Inferior parietal cortex (tissue), 1 donor: ENCODE measurements around the gene ZP3.
"Not testable (repeated sequence)": the region's sequence is repeated elsewhere in the genome, so short reads cannot be mapped to it uniquely, and the experiment has no call there.

Source experiments
- DNase-seq: peaks from one replicate; pipeline ENCODE4 v3.0.0-alpha.2; 2016; ENCODE audit errors: extremely low spot score

ZP3 gene

GRCh38 chr7:76403780-76404494 lies 20.8 kb upstream of the ZP3 start:
- DNase-seq, result no peak

GRCh38 chr7:76405738-76406137 lies 19.0 kb upstream of the ZP3 start:
- DNase-seq, result no peak

DNA sequence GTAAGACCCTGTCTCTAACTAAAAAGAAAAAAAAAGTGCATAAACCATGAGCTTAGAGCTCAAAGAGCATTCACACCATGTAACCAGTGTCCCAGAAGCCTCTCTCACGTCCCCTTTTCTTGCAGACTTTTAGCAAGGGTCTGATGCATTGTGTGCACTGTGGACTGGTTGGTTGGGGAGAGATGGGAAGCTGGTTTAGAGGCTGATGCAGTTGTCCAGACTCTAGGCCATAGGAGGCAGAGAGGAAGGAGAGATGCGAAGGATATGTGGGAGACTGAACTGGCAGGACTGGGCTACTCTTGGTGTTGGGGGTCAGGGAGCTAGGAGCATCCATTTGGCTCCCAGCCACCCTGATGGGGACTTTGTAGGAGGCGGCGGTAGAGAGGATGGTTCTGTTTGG lies 17.0 kb upstream of the ZP3 start:
- no peak for DNase-seq

GRCh38 chr7:76408121-76408560 lies 16.6 kb upstream of the ZP3 start:
- no peak for DNase-seq

- DNase-seq, result no peak
Observed at GRCh38 chr7:76409537-76409936, 15.2 kb upstream of the ZP3 start, which contains the start of gene SSC4D. Gene SSC4D, minus strand, starts transcription at chr7:76409697. Its CDS starts 5,258 bp downstream, at chr7:76404439.

- no peak for DNase-seq
Observed at GRCh38 chr7:76411626-76412025, 13.1 kb upstream of the ZP3 start.

- DNase-seq, result no peak
Observed at GRCh38 chr7:76412249-76412648, 12.5 kb upstream of the ZP3 start.

DNA sequence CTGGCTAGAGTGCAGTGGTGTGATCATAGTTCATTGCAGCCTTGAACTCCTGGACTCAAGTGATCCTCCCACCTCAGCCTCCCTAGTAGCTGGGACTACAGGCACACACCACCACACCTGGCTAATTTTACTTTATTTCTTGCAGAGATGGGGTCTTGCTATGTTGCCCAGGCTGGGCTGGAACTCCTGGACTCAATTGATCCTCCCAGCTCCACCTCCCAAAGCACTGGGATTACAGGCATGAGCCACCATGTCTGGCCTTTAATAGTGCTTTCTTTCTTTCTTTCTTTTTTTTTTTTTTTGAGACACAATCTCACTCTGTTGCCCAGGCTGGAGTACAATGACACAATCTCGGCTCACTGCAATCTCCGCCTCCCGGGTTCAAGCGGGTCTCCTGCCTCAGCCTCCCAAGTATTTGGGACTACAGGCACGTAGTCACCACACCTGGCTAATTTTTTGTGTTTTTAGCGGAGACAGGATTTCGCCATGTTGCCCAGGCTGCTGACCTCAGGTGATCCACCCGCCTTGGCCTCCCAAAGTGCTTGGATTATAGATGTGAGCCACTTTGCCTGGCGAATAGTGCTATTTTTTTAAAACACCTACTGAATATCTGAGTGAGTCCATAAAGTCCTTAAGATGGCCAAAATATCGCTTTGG lies 7.0 kb upstream of the ZP3 start:
- DNase-seq, result not testable (repeated sequence)

GRCh38 chr7:76421097-76421496 lies 3.7 kb upstream of the ZP3 start:
- DNase-seq, result not testable (repeated sequence)

DNA sequence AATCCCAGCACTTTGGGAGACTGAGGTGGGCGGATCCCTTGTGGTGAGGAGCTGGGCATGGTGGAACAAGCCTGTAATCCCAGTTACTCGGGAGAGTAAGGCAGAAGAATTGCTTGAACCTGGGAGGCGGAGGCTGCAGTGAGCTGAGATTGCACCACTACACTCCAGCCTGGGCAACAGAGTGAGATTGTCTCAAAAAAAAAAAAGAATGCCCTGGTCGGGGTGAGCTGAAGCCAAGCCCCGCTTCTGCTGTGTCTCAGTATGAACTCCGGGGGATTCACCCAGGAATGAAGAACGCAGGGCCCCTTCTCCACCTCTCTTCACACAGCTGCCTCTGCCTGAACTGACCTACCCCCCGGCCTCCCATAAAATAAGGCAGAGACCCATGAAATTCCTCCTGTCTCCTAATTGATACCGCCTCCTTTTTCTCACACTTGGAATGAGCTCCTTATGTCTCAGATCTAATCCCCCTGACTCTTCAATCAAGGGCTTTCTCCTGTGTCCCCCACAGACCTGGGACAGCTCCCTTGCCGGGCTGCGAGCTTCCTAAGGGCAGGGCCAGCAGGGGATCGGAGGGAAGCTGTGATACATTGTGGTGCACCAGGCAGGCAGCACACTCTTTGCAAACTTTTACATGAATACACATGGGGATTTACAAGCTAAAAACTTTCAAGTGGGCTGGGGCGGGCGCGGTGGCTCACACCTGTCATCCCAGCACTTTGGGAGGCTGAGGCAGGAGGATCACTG lies 911 bp upstream of the ZP3 start:
- DNase-seq, result no peak

DNA sequence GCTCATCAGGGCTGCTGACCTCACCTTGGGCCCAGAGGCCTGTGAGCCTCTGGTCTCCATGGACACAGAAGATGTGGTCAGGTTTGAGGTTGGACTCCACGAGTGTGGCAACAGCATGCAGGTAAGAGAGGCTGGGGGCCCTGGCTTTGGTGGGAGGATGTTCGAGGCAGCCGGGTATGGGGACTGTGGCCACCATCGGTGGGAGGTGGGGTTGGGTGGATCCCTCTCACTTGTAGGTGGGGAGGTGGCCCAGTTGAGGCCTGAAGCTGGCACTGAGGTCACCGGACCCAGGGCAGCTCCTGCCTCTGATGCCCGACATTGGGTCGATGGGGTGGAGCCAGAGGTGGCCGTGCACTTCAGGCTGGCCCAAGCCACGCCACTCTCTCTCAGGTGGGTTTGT lies 406 bp downstream of the ZP3 start:
- no peak for DNase-seq

- not testable (repeated sequence) for DNase-seq
Observed at GRCh38 chr7:76425558-76425957, 808 bp downstream of the ZP3 start.

GRCh38 chr7:76426246-76426645 lies 1.5 kb downstream of the ZP3 start:
- DNase-seq, result no peak

DNA sequence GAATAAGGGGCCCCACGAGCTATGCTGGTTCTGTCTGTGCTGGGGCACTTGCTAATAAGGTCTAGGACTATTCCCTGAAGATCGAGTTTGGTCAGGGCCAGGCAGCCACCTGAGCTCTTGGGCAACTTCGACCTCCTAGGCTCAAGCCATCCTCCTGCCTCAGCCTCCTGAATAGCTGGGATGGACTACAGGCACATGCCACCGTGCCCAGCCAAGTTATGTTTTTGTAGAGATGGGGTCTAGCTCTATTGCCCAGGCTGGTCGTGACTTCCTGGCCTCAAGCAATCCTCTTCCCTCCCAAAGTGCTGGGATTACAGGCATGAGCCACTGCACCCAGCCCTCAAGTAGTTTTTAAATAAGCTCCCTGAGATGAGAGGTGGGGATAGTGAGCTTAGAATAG lies 2.9 kb downstream of the ZP3 start:
- no peak for DNase-seq

DNA sequence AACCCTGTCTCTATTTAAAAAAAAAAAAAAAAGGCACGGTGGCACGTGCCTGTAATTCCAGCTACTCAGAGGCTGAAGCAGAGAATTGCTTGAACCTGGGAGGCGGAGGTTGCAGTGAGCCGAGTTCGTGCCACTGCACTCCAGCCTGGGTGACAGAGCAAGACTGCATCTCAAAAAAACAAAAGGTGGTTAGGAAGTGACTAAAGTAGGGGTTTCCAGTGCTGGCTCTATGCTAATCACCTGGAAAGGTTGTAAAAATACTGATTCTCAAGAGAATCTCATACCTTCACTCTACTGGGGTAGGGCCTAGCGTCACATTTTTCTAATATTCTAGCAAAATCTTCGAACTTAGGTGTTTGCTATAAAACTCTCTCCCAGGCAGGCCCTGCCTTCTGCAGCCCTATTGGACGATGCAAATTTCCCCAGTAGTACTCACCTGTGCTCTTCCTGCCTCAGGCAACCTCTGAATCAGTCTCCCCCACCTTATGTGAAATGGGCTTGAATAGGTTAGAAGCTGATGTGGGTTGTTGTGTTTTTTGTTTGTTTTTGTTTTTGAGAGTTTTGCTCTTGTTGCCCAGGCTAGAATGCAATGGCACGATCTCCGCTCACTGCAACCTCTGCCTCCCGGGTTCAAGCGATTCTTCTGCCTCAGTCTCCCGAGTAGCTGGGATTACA lies 3.5 kb downstream of the ZP3 start:
- DNase-seq, result no peak

DNA sequence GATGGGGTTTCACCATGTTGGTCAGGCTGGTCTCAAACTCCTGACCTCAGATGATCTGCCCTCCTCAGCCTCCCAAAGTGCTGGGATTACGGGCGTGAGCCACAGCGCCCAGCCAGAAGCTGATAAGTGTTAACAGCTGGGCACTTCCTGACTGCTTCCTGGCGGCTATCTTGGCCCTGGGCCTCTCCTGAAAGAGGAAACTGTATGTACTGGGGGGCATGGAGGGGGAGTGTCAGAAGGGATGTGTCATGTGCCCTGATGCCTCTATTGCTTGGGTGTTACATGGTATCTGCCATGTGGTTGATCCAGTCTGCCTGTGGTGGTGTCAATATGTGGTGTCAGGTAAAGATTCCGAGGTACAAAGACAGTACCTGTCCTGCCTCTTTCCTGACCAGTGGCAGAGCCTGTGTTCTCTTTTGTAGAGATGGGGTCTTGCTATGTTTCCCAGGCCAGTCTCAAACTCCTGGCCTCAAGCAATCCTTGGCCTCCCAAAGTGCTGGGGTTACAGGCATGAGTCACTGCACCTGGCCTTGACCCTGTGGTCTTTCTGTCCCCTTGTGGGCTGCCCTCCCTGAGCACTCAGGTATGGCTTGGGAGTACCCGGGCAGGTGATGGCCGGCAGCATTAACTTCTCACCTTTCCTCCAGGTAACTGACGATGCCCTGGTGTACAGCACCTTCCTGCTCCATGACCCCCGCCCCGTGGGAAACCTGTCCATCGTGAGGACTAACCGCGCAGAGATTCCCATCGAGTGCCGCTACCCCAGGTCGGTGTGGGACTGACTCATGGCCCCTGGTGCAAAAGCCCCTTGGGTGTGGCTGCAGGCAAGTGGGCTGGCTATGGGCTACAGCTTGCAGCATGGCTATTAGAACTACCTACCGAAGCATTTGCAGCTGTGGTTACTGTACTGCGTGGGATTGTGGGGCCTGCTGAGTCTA lies 4.4 kb downstream of the ZP3 start:
- no peak for DNase-seq

- no peak for DNase-seq
Observed at GRCh38 chr7:76430211-76430610, 5.5 kb downstream of the ZP3 start.

- DNase-seq, result no peak
Observed at GRCh38 chr7:76430836-76431235, 6.1 kb downstream of the ZP3 start.

GRCh38 chr7:76437873-76438272 lies 13.1 kb downstream of the ZP3 start:
- peak; percentile 57 for DNase-seq

- not testable (repeated sequence) for DNase-seq
Observed at GRCh38 chr7:76439120-76439888, 14.6 kb downstream of the ZP3 start.
